Measurements from ENCODE around the gene ERCC4.

The ERCC4 gene

DNA sequence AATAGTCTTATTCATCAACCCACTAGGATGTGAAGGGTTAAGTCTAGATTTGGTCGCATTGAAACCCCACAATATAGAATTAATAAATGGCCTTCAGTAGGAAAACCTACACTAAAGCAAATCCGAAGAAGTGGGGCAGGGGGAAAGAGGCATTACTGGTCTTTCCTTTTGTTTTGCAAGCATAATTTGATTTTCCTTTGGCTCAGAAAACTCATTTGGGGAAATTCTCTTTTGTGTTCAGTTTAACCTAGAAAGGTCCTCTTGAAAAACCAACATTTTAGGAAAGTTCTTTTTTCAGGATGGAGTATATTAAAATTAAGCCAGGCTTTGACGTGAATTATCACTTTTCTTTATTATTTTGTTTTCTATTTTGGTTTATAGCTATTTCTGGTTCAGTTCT lies 31.7 kb downstream of the ERCC4 start:
- DNase-seq: no peak

DNA sequence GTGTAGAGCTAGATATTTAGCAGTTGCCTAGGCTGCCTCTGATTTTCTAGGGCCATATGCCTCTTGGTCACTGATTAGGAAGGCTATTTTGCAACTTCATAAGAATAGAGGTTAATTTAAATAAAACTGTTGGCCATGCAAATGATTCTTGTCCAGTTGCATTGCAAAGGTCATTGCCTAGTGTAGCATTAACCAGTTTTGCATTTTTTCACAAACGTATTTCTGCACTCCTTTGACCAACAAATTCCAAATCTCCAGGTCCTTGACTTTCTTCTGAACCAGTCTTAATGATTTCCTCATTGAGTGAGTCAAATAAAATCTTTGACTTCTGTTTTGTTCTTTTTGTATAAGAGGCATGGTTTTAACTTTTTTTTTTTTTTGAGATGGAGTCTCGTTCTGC lies 33.5 kb downstream of the ERCC4 start:
- no peak for DNase-seq

DNA sequence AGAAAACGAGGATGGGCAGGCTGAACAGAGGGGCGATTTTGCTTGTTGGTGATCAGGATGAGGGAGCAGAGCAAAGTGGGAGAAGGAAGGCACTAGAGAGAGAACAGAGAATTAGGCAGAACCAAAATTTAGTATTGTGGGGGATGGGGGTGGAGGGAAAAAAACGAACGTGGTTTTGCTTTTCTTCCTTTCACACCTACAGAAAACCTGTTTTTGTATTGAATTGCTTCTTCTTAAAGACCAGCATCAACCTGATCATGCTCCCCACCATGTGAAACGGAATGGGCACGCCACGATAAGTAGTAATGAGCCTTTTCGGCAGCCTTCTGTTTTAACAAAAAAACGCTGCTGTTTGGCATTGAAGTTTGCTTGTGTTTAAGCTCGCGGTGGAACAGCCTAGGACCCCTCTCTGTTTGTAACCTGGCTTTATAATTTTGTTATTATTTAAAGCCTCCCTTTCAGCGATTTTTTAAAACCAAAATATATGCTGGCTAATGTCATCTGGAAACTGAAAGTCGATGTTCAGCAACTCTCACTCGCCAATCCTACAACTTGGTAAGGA lies 36.8 kb downstream of the ERCC4 start:
- DNase-seq: no peak

DNA sequence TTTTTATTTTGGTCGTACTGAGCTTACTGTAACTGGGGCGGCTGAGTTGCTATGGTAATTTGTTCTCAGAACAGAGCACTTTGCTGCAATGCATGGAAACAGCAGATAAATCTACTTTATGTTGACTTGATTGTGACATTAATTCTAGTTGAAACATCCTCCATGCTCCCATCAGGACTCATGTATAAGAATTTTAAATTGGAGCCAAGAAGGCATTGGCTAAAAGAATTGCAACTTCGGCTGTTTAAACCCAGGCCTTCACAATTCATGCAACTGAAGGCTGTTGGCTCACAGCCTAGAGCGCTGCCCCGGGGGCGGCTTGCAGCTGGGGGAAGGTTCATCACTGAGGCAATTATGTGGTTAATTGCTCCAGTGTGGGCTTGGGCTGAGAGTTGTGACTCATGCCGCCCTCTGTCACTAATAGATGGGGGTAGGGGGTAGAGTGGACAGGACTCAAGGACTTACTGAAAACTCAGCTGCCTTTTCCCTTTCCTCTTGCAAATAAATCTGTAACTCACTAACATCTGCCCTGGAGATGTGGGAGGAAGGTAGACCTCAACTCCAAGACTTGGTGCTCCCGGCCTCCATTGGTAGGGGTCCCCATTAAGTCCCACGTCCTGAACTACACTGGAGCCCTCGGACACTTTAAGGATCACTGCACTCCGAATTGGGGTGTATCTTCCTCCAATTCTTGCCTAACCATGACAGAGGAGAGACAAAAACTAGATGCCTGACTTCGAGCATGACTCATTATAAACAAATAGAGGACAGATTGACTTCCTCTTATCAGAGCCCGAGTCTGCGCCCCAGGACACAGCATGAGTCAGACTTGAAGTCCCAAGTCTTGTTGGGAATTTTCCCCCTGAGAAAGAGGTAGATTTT lies 37.5 kb downstream of the ERCC4 start:
- no peak for DNase-seq

DNA sequence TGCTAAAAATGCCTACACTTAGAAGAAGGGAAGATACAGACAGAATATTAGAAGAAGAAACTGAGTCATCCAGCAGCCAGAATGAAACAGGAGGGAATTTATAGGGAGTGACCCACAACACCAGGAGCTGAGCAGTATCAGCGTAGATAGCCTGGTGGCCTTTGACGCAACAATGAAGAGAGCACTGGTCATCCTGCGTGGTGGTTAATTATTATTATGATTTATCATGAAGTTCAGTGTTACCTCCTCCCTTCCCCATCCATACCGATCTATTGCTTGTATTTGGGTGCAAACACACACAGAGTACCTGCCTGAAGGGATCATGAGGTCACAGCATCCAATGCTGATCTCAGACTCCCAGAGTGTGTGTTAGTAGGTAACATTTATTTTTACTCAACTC lies 38.5 kb downstream of the ERCC4 start:
- DNase-seq: no peak

DNA sequence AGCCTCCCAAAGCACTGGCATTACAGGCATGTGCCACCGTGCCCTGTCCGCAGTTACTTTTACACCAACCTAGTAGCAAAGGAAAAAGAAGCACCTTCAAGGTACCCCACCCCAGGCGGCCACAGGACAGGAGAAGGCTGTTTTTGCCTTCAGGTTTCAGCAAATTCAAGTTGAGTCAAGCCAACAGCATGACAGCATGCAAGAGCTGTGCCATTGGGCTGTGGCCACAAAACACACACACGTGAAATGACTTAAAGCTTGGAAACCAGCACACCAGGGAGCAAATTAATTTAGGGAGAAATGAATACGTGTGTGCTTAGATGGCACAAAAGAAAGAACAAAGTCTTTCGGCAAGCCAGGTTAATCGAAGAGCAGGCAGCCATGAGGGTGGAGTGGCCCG lies 39.7 kb downstream of the ERCC4 start:
- no peak for DNase-seq

DNA sequence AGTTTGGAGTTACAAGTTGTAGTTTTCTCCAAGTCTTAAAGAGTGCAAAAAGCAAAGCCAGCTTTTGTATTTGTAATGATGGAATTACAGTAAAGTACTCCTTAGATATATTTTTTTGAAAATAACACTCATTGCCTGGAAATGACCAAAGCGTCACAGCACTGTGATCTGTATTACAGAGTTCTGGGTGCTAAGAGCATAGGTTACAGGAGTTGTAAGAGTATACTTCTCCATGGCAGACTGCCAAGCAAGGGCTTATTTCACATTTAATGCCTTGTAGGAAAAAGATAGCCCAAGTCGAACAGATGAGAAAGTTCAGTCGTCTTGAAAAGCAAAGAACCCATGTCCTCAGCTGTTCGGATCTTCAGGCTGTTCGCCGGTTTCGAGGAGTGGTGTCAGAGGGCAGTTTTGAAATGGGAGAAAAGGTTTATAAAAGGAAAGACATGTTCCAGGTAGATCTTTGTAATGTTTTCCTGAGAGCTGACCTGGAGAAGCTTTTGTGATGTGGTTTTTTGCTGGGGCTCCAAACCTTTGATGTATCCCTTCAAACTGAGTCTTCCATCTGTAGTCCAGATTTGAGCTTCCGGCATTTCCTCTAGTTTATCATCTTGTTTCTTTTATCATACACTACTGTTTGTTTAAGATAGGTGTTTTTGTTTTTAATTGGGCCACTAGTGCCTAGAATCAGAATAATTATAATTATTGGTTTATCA lies 41.3 kb downstream of the ERCC4 start:
- DNase-seq: no peak

DNA sequence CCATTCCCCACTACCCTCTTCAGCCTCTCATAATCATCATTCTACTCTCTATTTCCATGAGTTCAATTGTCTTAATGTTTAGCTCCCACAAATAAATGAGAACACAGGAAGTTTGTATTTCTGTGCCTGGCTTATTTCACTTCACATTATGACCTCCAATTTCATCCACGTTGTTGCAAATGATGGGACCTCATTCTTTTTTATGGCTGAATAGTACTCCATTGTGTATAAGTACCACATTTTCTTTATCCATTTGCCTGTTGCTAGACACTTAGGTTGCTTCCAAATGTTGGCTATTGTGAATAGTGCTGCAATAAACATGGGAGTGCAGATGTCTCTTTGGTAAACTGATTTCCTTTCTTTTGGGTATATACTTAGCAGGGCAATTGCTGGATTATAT lies 42.3 kb downstream of the ERCC4 start:
- DNase-seq: no peak

DNA sequence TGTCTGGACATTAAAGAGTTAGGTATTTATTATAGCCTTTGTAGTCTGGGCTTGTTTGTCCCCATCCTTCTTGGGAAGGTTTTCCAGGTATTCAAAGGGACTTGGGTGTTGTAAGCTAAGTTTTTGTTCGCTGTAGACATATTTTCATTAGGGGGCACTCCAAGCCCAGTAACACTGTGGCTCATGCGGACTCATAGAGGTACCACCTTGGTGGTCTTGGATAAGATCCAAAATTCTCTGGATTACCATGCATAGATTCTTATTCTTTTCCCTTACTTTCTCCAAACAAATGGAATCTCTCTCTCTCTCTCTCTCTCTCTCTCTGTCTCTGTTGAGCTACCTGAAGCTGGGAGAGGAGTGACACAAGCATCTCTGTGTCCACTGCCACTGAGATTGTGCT lies 48.9 kb downstream of the ERCC4 start:
- no peak for DNase-seq

DNA sequence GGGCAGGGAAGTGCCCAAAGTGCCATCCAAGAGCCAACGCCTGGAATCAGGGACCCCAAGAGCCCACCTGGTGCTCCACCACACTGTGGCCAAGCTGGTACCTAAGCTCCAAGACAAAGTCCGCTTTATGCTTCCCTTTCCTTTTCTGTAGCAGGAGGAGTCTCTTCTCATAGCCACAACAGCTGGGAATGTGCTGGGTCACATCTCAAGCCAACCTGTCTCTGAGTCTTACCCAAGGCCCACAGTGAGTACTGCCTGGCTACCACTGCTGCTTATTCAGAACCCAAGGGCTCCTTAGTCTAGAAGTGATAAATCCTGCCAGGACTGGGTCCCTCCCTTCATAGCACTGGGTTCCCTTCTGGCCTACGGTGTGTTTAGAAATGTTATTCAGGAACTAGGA lies 49.8 kb downstream of the ERCC4 start:
- no peak for DNase-seq

DNA sequence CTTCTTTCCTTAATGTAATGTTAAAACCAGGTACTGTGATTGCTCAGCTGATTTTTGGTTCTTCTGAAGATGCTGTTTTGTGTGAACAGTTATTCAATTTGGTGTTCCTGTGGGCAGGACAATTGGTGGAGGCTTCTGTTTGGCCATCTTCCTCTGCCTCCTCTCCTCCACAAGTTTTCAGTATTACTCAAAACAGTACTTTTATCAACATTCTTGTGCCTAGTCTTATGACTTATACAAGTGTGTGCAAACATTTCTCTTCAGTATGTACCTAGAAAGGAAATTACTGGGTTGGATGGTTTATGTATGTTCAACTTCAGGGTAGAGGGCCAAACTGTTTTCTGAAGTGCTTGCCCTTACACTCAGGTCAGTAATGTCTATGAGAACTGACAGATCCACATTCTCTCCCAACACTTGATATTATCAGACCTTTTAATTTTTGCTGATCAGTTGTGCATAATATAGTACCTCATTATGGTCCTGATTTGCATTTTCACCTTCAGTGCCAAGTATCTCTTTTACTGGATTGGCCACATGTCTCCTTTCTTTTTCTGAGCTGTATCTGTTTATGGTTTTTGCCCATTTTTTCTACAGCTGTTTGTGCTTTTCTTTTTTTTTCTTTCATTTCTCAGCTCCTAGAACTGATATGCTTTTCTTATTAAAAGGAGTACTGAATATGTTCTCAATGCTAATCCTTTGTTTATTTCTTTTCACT lies 50.9 kb downstream of the ERCC4 start:
- DNase-seq: no peak

DNA sequence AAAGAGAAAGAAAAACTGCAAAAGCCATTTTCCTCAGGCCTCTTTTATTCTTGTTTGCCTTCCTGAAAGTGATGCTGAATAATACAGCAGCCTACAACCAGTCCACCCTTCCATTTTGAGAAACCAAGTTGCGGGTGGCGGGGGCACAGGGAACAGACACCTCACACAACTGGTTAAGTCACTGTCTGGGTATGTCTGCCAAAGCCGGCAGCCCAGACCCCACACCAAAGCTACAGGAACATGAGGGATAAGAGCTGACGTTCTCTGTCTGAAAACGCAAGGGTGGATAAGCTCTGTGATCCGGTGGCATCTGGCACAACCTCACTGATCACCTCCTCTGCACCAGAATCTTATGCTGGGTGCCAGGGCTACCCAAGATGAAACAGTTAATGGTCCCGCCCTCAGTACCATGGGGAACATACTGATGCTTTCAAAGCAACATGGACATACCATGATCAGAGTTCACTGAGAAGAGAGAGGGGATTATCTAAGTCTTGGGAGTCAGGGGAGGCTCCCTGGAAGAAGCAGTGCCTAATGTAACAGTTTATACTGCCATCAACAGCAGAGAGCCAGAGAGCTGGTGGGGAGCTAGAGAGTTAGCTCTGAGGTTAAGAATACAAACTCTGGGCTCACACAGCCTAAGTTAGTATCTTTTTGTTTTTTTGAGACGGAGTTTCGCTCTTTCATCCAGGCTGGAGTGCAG lies 53.5 kb downstream of the ERCC4 start:
- DNase-seq: no peak

DNA sequence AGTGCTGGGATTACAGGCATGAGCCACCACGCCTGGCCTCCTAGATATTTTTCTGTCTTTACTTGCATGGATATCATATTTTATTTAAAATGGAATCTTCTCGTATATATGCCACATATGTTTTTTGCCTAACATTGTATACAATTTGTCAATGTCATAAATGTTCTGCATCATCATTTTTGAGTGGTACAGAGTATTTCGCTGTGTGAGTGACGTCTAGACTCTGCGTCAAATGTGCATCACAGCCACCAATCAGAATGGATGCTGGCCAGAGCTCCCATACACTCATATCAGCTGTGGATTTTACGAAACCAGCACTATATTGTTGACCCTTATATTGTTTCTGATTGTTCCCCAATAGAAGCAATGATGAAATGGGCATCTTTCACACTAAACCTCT lies 57.2 kb downstream of the ERCC4 start:
- DNase-seq: no peak

DNA sequence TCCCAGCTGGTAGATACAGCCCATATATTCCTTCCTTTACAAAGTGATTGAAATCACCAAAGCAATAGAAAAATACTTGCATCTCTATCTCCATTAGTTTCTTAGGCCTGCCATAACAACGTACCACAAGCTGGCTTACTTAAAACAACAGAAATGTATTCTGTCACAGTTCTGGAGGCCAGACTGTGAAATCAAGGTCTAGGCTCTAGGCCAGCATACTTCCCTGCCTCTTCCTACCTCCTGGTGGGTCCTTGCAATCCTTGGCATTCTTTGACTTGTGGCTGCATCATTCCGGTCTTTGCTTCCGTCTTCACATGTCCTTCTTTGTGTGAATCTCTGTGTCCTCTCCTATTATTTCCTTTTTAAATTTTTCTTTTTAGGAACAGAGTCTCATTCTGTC lies 62.5 kb downstream of the ERCC4 start:
- no peak for DNase-seq

DNA sequence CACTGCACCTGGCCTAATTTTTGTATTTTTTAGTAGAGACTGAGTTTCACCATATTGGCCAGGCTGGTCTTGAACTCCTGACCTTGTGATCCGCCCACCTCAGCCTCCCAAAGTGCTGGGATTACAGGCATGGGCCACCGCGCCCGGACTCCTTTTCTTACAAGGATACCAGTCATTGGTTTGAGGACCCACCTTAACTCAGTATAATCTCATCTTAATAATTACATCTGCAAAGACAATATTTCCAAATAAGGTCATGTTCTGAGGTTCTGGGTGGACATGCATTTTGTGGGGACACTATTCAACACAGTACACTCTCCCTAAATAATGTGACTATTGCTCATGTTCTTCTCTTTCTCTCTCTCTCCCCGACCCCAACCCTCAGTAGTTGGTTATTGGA lies 63.7 kb downstream of the ERCC4 start:
- no peak for DNase-seq

DNA sequence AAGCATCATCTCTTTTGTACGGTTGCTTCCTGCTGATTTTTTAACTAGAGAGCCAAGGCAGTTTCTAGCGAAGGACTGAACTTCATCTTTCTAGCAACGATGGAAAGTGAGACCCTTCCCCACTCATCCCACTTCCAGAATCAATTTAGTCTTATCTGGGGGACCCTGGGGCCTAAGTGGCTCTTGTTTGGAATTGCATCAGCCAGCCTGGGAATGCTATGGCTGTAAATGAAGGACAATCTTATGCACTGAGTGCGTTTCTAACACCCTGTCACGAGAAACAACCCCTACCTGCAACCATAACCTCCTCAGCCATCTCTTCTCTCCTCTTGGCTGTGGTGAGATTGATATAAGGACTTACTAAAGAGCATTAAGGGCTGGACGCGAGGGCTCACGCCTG lies 64.8 kb downstream of the ERCC4 start:
- DNase-seq: no peak

DNA sequence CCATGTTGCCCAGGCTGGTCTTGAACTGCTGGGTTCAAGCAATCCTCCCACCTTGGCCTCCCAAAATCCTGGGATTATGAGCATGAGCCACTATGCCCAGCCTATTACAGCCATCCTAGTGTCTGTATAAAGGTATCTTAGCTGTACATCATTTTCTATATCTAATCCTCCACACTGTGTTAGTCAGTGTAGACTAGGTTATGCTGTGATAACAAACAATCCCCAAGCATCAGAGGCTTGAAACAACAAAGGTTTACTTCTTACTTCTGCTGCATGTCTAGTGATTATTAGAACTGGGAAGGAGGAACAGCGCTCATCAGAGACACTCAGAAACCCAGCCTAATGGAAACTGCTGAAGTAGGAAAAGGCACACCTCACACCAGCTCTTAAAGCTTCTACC lies 68.1 kb downstream of the ERCC4 start:
- no peak for DNase-seq

DNA sequence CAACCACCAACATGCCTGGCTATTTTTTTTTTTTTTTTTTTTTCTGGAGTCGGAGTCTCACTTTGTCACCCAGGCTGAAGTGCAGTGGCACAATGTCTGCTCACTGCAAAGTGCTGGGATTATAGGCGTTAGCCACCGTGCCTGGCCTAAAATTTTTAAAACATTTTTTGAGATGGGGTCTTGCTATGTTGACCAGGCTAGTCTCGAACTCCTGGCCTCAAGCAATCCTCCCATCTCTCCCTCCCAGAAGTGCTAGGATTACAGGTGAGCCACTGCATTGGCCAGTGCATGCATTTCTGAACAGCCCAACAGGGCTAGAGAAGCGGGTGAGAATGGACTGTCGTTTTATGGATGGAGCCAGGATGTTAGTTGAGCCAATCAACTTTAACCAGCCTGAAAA lies 72.4 kb downstream of the ERCC4 start:
- DNase-seq: no peak

DNA sequence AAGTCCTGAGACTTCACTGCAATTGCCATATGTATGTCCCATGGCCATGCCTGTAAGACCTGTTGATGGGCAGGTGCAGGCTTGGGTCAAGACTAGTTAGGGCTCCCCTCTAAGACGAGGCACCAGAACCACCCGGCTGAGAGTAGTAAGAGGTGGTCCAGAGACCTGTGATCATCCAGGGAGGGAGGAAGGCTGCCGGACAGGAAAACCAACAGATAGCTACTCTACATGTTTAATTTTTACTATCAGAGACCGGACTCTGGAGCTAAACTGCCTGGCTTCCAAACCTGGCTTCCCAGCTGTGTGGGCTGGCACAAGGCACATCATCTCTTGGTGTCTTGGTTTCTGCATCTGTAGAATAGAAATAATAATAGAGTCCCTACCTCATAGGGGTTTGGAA lies 73.0 kb downstream of the ERCC4 start:
- no peak for DNase-seq

DNA sequence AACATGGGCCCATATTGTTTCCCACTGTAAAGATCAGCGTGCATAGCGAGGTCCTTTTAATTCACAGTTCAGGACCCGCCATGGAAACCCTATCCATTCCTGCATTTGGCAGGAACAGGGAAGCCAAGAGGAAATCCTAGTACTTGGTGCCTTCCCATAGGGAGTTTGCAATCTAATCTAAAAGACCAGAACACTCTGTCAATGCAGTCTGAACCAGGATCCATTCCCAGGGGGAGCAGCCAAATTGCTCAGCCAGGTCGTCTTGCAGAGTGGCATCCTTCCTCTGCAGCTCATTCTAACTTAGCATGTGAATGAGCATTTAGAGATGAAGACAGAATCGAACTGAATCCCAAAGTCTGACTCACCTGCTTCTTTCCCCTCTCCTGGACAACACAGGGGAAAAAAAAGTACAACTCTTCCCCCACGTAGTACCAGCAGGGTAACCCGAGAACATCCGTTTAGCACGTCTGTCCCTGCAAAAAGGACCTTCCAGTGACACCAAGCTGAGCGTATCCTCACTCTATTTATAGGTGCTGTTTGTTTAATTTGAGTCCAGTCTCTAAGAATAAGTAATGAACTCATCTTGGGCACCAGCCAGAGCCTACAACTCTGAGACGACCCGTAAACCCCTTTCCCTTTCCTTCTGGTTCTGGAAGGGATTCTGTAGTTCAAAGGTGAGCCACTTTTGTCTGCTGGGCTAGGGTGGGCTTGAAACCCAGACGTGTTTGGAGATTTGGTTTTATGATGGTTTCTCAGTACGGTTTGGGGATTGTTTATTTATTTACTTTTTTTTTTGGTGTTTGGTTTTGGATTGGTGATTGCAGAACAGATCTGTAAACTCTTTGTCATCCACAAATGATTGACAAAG lies 74.5 kb downstream of the ERCC4 start:
- no peak for DNase-seq

DNA sequence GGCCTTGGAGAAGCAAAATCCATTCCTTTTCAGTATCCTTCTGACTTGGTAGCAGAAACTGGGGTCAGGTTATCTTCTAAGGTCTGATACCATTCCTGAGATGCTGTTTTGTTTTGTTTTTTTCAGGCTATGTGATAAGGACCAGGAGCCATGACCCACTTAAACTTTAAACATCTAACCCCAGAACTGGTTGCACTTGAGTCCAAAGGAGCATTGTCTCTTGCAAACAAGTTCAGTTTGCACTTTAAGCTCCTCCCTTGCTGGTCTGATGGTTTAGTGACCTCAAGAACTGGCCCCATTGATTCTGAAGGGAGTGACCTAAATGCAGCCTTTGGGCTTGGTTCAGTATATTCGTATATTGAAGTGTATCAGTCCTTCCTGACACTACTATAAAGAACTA lies 75.2 kb downstream of the ERCC4 start:
- no peak for DNase-seq

DNA sequence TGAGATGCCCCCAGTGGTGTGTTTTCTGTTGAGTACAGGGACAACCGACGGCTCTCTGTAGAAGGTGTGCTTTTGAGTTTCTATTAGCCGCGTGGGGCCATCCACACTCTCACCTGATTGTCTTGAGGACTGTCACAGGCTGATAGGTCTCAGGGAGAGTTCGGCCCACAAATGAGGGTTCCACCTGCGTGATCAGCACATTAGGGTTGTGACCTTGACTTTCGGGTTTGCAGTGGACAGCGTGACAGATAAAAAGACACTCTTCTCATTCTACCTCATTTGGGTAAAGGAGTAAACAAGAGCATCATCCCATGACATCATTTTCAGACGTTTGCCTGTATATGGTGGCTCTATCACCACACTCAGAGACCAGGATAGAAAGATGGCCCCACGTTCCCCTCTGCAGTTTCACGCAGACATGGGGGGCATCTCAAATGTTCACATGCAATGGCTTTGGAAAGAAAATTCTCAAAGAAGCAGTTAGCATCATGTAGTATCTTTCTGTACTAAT lies 76.9 kb downstream of the ERCC4 start:
- DNase-seq: no peak

Data from effector CD8-positive, alpha-beta T cell (primary cell).